CD4-positive, alpha-beta T cell treated with Interleukin-2 at 100 ng/mL for 4 hours (primary cell): ENCODE measurements around the gene APBB1.
"Not testable (repeated sequence)": the region's sequence is repeated elsewhere in the genome, so short reads cannot be mapped to it uniquely, and the experiment has no call there.

ENCODE experiments used
- DNase-seq: peaks from one replicate; pipeline ENCODE4 v3.0.0-alpha.2; 2020; ENCODE audit warnings: low spot score

Gene APBB1

DNA sequence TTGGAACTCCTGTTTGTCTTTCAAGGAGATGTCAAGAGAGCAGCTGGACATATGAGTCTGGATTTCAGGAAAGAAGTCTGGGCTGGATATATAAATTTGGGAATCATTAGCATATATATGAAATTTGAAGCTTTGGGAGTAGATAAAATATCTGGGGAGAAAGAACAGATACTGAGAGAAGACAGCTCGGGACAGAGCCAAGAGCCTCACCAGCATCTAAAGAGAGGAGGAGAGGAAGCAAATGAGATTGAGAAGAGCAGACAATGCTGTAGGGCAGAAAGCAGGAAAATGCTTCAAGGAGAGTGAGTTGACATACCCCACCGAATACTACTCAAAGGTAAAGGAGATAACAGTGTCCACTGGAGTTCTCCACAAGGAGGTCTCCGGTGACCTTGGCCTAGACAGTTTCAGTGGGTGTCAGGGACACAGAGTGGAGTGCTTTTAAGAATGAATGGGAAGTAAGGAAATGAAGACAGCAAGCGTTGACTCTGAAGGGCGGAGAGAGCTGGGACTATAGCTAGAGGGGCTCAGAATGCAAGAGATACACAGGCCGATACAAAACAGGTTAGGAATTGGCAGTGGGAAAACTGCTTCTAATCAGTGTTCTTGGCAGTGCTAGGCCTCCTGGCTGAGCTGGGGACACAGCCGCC lies 862 bp downstream of the APBB1 start:
- DNase-seq: no peak

DNA sequence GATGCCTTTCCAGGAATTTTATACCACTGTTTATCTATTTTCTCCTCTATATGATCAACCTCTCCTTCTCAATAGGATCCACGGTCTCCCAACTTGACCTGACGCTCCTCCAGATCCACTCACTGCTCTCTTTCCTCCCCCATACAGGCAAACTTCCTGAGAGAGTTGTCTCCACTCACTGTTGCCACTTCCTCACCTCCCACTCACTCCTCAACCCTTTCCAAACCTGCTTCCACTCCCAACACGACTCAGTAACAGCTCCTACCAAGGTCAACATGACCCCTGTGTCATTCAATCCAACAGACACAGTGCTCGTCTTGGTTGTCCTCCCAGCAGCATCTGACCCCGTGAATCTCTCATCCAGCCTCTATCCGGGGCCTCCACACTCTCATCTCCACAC lies 3.1 kb downstream of the APBB1 start:
- DNase-seq: no peak

DNA sequence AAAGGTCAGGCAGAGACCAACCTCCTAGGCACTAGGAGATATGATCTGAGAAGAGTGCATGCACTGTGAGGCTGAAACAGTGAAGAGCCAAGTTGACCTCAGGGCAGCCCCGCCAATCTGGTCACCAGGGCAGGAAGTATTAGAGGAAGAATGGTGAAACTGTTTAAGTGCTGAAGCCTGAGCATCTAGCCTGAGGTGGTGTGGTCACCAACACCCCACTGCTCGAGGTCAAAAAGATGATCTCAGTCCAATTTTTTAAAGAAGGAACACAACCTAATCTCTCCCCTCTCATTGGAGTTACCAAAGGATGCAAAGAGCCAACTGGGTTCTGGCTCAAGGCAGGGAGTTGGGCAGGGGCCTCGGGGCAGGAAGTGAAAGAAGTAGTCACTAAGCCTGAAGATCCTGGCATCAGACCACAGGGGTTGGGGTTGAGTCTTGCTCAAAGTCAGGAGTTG lies 4.0 kb downstream of the APBB1 start:
- no peak for DNase-seq

DNA sequence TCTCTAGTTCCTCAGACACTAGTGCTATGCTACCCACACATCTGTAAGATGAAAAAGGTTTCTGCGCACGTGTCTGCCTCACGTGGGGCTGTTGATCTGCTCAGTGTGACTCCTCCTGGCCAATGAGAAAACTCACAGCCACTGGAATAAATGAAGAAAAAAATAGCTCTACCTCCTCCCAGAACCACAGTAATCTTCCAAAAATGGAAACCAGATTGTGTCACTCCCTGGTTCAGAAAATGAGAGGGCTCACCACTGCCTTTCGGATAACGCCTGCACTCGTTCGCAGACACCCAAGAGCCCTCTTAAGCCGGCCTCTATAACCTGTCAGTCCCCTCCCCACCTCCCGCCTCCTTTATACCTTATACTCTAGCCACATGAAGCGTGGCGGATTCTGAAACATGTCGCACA lies 5.1 kb downstream of the APBB1 start:
- DNase-seq: peak; percentile 55

DNA sequence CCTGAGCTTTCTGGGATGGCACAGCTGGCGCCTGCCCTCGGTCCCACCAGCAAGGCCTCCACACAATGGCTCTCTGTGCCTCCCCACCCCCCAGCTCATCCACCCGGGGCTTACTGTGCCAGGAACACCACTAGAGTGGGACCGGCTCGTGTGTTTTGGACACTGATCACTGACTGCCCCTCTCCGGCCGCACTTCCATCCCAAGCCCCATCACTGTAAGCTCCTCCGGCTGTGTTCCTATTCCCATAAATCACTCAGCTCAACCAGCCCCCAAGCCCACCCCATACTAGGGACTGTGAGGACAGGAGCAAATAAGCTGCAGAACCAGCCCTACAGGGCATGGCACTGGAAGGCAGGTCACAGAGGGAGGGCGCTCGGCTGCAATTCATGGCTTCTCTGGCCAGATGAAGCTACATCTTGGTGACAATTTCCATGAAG lies 7.3 kb downstream of the APBB1 start:
- DNase-seq: no peak

DNA sequence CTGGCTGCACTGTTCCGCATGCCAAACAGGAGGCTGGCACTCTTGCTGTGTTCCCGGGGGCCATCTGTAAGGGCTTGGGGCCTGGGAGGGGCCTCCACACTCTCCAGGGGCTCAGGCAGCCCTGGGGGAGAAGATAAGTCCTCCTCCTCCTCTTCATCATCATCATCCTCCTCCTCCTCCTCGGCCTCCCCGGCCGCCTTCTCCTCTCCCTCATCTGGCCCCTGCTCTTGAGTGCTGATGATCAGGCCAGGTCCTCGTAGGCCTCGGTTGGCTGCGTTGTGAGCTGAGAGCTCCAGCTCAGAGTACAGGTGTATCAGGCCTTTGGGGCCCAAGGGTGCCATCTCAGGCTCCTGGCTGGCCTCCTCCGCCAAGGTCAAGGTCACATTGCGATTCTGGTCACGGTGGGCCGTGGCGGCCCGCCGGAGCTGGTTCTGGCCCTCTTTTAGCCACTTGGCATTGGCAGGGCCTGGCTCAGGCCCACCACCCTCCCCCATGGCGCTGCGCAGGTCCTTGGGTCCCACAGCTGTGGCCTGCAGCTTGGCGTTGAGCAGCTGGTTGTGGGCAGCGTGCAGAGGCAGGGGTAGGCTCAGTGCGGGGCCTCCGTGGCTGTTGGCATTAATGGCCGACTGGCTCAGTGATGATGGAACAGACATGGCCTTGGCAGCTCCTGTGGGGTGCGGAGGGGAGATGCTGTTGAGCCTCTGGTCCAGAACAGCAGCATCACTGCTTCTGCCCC lies 8.0 kb downstream of the APBB1 start:
- DNase-seq: no peak

DNA sequence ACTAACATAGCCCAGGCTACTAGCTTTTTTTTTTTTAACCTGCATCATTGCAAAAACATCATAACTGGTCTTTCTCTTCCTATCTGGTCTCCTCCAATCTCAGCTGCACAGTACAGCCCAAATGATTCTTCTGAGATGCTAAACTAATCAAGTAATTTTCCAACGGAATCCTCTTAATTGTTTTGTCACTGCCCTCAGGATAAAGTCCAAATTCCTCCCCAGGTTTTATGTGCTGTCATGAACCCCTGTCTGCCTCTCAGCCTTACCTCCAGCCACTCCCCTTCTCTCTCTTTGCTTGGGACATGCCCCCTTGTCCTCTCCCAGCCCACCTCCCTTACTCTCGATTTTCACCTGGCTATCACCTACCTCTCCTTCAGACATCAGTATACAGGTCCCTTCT lies 12.5 kb downstream of the APBB1 start:
- no peak for DNase-seq

DNA sequence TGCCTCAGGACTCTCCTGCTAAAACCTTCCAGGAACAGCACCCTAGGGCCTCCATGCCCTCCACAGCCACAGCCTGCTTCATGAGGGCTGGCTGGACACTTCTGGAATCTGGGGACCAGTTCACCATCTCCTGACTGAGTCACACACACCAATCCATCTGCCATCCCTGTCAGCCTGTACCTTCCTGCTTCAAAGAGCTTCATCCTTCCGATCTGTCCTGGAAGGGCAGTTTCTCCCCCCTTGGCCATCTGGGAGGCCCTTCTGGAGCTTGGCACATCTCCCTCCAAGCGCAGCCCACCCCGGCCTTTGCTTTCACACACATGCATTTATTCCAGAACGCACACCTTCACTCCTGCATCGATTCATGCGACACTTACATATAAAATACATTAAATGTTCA lies 13.0 kb downstream of the APBB1 start:
- no peak for DNase-seq

DNA sequence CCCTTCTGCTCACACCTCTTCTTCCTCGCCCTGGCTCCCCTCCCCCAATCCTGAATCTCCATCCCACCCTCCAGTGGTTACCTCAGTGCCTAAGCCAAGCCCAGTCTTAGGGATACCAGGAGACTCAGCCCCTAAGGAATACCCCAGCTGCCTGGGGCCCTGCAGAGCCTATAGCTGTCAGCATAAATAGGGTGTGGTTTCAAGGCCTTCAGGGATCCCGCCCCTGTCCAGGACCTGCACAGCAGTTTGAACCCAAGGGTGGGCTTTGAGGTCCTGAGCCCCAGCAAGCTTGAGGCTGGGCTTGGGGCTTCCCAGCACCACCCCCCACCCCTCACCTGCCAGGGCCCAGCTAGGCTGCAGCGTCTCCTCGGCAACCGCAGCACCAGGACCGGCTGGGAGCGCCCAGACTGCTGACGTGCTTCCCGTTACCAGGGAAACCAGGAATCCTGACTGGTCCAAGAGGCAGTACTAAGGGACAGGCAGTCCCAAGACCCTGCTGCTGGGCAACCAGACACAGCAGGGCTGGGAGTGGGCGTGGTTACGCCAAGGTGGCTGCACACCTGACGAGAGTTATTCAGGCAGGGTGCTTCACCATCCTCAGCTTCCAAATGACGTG lies 13.7 kb downstream of the APBB1 start:
- DNase-seq: no peak

DNA sequence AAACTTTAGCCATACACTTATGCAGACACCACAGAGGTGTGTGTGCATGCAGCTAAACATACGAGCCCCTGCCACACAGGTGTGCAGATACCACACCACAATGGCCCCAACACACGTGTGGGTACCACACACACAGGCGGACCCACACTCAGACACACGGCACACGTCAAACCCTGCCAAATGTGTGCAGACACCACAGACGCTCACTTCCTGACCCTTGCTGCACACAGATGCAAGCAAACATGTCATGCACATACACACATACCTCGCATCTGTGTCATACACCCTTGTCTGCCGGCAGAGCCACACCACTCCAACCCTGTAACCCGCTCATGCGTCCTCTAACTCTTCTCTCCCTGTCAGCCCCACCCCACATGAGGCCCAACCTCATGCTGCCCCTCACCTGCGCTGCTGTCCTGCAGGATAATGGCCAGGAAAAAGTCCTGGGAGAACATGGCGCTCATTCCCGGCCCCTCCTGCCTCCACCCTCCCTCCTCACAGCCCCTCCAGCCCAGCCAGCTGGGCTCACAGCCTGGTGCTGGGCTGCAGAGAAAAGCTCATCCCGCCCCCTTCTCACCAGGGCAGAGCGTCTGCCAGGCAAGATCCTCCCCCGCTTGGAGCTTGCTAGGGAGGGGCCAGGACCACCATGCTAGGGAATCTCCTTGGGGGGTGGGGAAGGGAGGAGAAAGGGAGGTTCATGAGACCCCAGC lies 14.4 kb downstream of the APBB1 start:
- DNase-seq: peak; percentile 38

DNA sequence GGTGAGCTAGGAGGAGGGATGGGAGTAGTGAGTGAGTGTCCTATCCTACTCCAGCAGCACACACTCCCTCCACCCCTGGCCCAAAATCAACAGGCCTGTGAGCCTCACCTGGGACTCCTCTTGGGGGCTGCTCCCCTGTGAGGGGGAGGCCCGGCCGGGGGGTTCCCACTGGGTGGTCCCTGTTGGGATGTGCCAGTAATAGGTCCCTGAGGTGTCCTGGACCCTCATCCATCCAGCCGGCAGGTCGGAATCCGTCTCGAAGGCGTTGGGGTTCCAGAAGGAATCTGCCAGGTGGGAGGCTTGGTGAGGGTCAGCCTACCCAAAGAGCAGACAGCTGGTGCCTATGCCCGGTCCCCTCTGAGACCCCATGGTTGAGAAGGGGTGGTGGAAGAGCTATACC lies 15.4 kb downstream of the APBB1 start:
- no peak for DNase-seq

DNA sequence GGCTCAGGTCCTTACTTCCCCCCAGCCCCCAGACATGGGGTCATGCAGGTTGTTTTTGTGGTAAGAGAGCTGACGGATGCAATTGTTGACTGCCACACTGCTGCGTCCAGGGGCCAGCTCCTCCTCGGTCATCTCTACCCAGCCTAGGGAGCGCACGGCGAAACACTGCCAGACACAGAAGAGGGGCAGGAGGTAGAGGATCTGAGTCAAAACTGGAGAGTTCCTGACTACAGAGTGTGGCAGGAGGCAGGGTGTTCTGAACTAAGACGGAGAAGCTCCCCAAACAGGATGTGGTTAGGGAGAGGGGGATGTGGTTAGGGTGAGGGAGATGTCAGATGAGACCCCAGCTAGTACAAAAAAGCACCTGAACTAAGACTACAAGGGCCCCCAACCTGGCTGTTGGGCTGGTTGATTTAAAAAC lies 16.3 kb downstream of the APBB1 start:
- peak; percentile 80 for DNase-seq

DNA sequence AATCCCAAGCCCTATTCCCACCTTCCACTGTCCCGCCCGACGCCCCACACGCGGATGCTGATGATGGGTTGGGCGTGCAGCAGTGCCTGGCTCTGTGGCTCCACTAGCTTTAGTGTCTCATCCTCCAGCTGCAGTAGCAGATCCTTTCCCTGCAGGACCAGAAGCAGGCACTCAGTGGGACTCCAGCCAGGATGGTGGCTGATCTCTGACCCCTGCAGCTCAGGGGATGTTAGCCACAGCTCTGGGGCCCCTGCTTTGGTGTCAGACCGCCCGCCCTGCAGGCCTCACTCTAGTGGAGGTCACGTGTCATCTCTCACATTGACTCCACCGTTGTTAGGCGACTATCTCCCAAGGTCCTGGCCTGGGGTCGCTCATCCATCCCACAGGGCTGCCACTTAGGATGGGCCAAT lies 16.8 kb downstream of the APBB1 start:
- no peak for DNase-seq

DNA sequence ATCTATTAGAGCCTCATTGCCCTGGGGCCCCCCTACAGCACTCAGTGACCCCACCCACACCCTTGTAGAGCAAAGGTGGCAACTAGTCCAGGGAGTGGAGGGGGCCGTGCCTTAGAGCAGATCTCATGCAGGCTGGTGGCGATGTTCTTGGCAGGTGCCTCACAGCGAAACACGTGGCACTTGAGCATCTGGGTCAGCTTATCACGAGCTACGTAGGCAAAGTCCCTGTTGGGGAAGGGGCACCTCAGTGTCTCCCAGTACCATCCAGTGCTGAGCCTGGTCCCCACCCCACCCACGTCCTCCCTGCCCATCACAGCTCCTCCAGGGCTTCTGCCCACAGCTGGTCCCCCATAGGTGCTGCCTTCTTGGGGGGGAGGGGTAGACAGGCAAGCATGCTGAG lies 17.4 kb downstream of the APBB1 start:
- no peak for DNase-seq

DNA sequence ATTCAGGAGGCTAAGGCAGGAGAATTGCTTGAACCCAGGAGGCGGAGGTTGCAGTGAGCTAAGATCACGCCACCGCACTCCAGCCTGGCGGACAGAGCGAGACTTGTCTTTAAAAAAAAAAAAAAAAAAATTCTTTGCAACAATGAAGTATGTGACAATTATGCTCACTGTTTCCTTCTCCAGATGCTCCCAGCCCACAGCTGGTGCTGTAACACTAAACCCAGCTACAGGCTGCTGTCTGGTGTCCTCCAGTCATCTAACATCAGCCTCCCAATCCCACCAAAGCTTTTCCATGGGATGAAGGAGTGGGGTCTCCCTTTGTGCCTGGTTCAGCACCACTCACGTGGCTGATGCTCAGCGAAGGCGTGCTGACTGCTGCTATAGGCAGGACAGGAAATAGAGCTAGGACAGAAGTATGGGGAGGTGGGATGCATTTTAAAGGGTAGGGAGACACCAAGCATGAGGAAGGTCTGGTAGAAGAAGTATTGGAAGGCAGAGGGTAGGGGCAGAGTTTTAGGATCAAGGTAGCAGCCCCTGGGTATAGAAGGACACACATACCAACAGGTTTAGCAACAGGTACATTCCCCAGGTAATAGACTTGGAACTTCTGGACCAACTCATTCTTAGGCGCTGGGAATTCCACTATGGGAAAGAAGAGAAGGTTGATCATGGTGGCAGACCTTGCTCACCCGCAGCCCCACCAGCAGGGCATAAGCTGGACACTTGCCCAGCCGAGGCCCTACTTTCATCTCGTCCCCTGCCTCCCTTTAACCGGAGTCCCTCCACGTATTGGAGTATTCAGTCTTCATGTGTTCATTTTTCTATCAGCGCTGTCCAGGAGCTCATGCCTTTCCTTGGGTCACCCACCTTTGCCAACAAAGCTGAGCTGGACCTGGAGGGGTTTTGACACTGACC lies 18.2 kb downstream of the APBB1 start:
- no peak for DNase-seq

DNA sequence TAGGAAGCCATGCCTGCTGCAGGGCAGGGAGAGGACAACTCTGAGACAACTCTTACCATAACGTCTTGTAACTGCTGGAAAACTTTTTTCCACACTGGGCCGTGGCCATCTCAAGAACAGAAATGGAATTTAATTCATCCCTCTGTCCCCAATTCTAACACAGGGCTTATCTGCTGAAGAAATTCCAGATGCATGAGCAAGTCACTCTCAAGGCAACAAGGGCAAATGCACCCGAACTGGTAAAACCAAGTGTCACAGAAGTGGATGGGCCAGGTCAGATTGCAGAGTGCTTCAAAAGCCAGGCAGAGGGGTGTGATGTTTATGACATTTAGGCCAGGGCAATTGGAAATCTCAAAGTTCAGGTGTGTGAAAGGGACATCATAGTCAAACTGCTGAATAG lies 21.3 kb downstream of the APBB1 start:
- no peak for DNase-seq

DNA sequence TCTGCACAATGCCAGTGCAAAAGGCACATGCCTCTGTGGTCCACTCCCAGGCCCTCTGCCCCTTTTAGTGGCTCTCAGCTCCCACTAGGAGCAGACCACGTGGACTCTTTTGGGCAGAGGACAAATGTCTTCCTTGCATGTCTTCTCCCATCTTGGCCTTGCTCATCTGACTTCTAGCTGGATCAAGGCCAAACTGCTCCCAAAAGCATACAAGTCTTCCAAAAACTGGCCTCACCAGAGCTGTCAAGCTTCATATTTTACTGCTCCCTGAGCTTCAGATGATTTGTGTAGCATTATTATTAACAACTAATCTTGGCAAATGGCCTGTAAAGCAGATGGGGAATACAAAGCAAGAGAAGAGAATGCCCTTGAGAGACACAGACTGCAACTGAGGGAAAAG lies 21.7 kb downstream of the APBB1 start:
- DNase-seq: no peak

DNA sequence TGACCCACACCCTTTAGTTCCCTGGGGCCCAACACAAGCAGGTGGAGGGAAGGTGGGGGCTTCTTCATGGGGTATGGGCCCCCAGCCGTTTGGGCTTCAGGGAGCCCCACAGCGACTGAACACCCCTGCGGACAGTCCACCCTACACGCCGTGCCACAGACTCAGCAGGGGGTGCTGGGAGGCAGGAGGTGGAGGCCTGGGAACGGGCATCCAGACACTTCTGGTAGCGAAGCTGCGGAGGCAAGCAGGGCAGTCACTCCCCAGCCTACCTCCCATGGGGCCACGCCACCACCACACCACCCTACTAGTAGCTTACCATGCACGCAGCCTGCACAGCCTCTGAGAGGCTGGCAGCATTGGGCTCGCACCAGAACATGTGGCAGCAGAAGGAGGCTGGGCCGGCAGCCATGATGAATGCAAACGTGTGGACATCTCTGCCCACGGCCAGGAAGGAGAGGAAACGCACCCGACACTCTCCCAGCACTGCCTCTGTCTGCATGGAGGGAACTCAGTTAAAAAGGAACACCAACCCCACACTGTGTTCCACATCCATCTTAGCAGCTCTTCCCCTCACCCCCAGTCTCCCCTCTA lies 23.3 kb downstream of the APBB1 start:
- no peak for DNase-seq

DNA sequence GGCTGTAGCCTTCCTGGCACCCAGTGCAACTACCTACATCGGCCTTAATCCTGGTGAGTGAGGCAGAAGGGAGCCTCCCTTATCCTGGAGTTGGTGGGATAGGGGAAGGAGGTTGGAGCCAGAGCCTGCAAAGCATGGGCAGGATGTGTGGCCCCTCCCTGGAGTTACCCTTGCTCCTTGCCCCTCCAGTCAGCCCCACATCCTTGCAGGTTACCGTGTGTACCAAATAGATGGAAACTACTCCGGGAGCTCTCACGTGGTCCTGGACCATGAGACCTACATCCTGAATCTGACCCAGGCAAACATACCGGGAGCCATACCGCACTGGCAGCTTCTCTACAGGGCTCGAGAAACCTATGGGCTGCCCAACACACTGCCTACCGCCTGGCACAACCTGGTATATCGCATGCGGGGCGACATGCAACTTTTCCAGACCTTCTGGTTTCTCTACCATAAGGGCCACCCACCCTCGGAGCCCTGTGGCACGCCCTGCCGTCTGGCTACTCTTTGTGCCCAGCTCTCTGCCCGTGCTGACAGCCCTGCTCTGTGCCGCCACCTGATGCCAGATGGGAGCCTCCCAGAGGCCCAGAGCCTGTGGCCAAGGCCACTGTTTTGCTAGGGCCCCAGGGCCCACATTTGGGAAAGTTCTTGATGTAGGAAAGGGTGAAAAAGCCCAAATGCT lies 24.8 kb downstream of the APBB1 start:
- DNase-seq: no peak

DNA sequence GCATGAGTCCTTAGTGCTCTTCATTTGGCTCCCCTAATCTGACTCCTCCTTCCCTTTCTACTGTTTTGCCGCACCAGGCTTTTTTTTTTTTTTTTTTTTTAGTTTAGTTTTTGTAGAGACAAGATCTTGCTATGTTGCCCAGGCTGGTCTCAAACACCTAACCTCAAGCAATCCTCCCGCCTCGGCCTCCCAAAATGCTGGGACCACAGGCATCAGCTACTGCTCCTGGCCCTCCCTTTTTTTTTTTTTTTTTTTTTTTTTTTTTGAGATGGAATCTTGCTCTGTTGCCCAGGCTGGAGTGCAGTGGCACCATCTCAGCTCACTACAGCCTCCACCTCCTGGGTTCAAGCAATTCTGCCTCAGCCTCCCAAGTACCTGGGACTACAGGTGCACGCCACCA lies 26.6 kb downstream of the APBB1 start:
- DNase-seq: not testable (repeated sequence)
